Keratinocyte (primary cell): ENCODE results near the gene ILKAP. TPM values are rescaled to one million over a fixed set of nuclear protein-coding genes. Genes with fewer than 3 reads are reported as not detected.

Source experiments
- DNase-seq: peaks from one replicate; pipeline ENCODE4 v3.0.0-alpha.2; 2011; ENCODE audit warnings: low read depth, missing footprints, low spot score
- FAIRE-seq: peaks from 2 replicates; lab custom pipeline; 2011; peaks lifted over from hg19 to GRCh38; lab: Jason Lieb, UNC
- H2AFZ ChIP-seq: 2 replicates; pipeline ENCODE4 v1.6.0; 2012; ENCODE audit warnings: low read length, control low read depth, inconsistent platforms; ENCODE audit not compliant: control insufficient read depth
- H3K27ac ChIP-seq: 2 replicates; pipeline ENCODE4 v1.5.1; 2011; ENCODE audit warnings: low read length; ENCODE audit not compliant: control insufficient read depth, insufficient read depth
- H3K27me3 ChIP-seq: 3 replicates; pipeline ENCODE4 v1.6.0; 2011; ENCODE audit warnings: low read length; ENCODE audit not compliant: control insufficient read depth, insufficient read depth; ENCODE audit errors: extremely low read depth
- H3K36me3 ChIP-seq, 2 experiments: 2 replicates in 1 of 2; 3 replicates in 1 of 2; pipeline ENCODE4 v1.5.1; 2011; ENCODE audit warnings: low read length in 2 of 2, mild to moderate bottlenecking in 1 of 2; ENCODE audit not compliant: control insufficient read depth in 2 of 2, insufficient read depth in 2 of 2; ENCODE audit errors: extremely low read depth in 1 of 2
- H3K4me1 ChIP-seq: 3 replicates; pipeline ENCODE4 v1.5.1; 2011; ENCODE audit warnings: low read length; ENCODE audit not compliant: control insufficient read depth, insufficient read depth; ENCODE audit errors: extremely low read depth
- H3K4me2 ChIP-seq: 3 replicates; pipeline ENCODE4 v1.6.0; 2011; ENCODE audit warnings: low read depth, low read length; ENCODE audit not compliant: control insufficient read depth, insufficient read depth; ENCODE audit errors: extremely low read depth
- H3K4me3 ChIP-seq, 3 experiments: fragments of 200-600 bp in 1 of 3; sonication (generic) in 1 of 3; 2 replicates in 2 of 3; 3 replicates in 1 of 3; pipeline ENCODE4 v1.5.1; 2011 to 2016; ENCODE audit warnings: low read length in 3 of 3, mild to moderate bottlenecking in 3 of 3, control low read depth in 2 of 3, inconsistent platforms in 1 of 3, low read depth in 1 of 3, mixed read lengths in 1 of 3, mixed run types in 1 of 3, moderate library complexity in 1 of 3; ENCODE audit not compliant: control insufficient read depth in 2 of 3, insufficient read depth in 2 of 3; ENCODE audit errors: extremely low read depth in 1 of 3
- H3K79me2 ChIP-seq: 2 replicates; pipeline ENCODE4 v1.6.0; 2012; ENCODE audit warnings: low read length; ENCODE audit not compliant: control insufficient read depth, insufficient read depth
- H3K9ac ChIP-seq: 3 replicates; pipeline ENCODE4 v1.6.0; 2011; ENCODE audit warnings: low read length; ENCODE audit not compliant: control insufficient read depth, insufficient read depth; ENCODE audit errors: extremely low read depth
- H3K9me1 ChIP-seq: 3 replicates; pipeline ENCODE4 v1.6.0; 2011; ENCODE audit warnings: low read length; ENCODE audit not compliant: control insufficient read depth, insufficient read depth; ENCODE audit errors: extremely low read depth
- H3K9me3 ChIP-seq: 2 replicates; pipeline ENCODE4 v1.5.1; 2012; ENCODE audit warnings: low read depth, low read length; ENCODE audit not compliant: control insufficient read depth
- H4K20me1 ChIP-seq: 3 replicates; pipeline ENCODE4 v1.6.0; 2011; ENCODE audit warnings: low read length; ENCODE audit not compliant: control insufficient read depth, insufficient read depth; ENCODE audit errors: extremely low read depth
- EZH2 ChIP-seq: IDR thresholded peaks from one replicate; pipeline ENCODE4 v1.6.1; 2012; ENCODE audit warnings: inconsistent platforms, mild to moderate bottlenecking, low read length, moderate library complexity
- dilution Hi-C: fragments of 300-500 bp; cut with MboI; formaldehyde crosslinking; loops from one replicate; pipeline ENCODE4 v1.7.0; 2020; ENCODE audit warnings: low sequenced_read_pairs; ENCODE audit not compliant: extremely low pct_ligation_motif_present
- polyA plus RNA-seq, 5 experiments: library from polyadenylated mRNA; depleted of rRNA in 3 of 5; stranded (reverse) in 3 of 5; stranded (forward) in 1 of 5; unstranded in 1 of 5; fragments of >200 nt; gene quantifications; 1 replicate in 1 of 5; 2 replicates in 3 of 5; 3 replicates in 1 of 5; pipeline versions ENCODE4 v1.2.1 to v1.2.3, GENCODE V29; 2011 to 2012; ENCODE audit warnings: missing spikeins in 2 of 5, low read depth in 1 of 5, low replicate concordance in 1 of 5
- TF ChIP-seq, protein P1 (sequence below), 3 experiments: IDR thresholded peaks in 1 of 3; conservative IDR thresholded peaks in 1 of 3; optimal IDR thresholded peaks in 1 of 3; 2 replicates in 2 of 3; 3 replicates in 1 of 3; pipeline versions ENCODE3 to v1.5.1; 2011; ENCODE audit warnings: low read length in 3 of 3, mild to moderate bottlenecking in 3 of 3, moderate library complexity in 2 of 3, control low read depth in 1 of 3, inconsistent platforms in 1 of 3; ENCODE audit not compliant: insufficient read depth in 2 of 3; ENCODE audit errors: extremely low read depth in 1 of 3

ILKAP gene
- polyA plus RNA-seq, 1 donor (not counting 4 experiments of a cell fraction or from before 2014, with no cell fraction given), result 39.1 TPM

DNA sequence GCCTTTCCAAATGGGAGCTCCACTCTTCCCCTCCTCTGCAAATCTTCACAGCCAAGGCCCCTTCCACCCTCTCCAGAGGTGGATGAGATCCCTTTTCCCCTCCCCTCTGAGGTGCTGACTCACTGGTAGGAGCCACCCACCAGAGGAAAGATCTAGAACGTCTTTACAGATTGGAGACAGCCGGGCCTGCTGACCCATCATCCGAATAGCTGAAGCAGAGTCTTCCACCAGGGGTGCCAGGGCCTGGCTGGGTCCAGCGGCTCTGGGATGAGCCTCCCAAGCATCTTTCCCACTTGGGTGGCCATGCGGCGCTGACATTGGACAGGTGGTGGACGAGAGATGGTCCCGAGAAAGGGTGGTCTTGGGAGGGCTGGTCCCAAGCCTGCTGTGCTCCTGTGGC is 35.7 kb downstream of the ILKAP start:
- Histone ChIP-seq H3K4me3 (no peak overlapping the region), H3K9me3 (no peaks in the 10 kb centered on the region), H3K27me3 (peaks cover 12% of the 10 kb centered on the region), H3K4me2 (no peak overlapping the region), H3K4me1 (peaks cover 34% of the 10 kb centered on the region), H3K9me1 (no peaks in the 10 kb centered on the region), H3K79me2 (no peaks in the 10 kb centered on the region), H3K27ac (no peak overlapping the region), H3K36me3 (peaks cover 14 to 42% of the 10 kb centered on the region in 2 experiments), H2AFZ (no peak overlapping the region), H3K9ac (no peak overlapping the region), H4K20me1 (no peaks in the 10 kb centered on the region)
- DNase-seq (no peak), FAIRE-seq (no peak)
- dilution Hi-C loops, result no loop called here
- no peak for TF ChIP-seq EZH2
- TF ChIP-seq, protein P1, sequence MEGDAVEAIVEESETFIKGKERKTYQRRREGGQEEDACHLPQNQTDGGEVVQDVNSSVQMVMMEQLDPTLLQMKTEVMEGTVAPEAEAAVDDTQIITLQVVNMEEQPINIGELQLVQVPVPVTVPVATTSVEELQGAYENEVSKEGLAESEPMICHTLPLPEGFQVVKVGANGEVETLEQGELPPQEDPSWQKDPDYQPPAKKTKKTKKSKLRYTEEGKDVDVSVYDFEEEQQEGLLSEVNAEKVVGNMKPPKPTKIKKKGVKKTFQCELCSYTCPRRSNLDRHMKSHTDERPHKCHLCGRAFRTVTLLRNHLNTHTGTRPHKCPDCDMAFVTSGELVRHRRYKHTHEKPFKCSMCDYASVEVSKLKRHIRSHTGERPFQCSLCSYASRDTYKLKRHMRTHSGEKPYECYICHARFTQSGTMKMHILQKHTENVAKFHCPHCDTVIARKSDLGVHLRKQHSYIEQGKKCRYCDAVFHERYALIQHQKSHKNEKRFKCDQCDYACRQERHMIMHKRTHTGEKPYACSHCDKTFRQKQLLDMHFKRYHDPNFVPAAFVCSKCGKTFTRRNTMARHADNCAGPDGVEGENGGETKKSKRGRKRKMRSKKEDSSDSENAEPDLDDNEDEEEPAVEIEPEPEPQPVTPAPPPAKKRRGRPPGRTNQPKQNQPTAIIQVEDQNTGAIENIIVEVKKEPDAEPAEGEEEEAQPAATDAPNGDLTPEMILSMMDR (optimal IDR thresholded peaks at IDR 0.05 in 1 of 3, IDR thresholded peaks at IDR 0.05 in 1 of 3, conservative IDR thresholded peaks at IDR 0.05 in 1 of 3; ENCODE audit: extremely low read depth in 1 of 3, insufficient read depth in 2 of 3, low read length in 3 of 3), result no peak

DNA sequence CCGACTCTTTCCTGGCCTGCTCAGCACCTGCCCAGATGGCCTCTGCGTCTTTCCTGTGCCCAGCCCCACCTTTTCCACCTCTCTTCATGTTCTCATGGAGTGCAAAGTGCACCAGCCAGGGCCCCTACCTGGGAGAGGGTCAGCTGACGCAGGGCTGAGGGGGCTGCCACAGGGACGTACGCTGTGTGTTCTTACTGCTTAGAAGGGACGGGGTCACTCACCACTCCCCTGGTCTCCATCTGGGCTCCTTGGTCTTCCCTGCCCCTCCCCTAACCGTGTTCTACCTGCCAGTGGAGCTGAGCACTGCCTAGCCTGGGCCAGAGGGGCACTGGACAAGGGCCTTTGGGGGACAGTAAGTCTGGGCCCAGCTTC is 36.2 kb downstream of the ILKAP start:
- dilution Hi-C loops, result no loop called here
- TF ChIP-seq, protein P1 (optimal IDR thresholded peaks at IDR 0.05 in 1 of 3, IDR thresholded peaks at IDR 0.05 in 1 of 3, conservative IDR thresholded peaks at IDR 0.05 in 1 of 3; ENCODE audit: extremely low read depth in 1 of 3, insufficient read depth in 2 of 3, low read length in 3 of 3), result no peak
- no peak for TF ChIP-seq EZH2
- H3K27ac ChIP-seq, result no peak overlapping the region
- H3K4me2 ChIP-seq, result no peak overlapping the region
- FAIRE-seq, result no peak
- H2AFZ ChIP-seq, result no peak overlapping the region
- peaks cover 10 to 38% of the 10 kb centered on the region in 2 experiments for H3K36me3 ChIP-seq
- H3K4me1 ChIP-seq, result peaks cover 34% of the 10 kb centered on the region
- no peaks in the 10 kb centered on the region for H4K20me1 ChIP-seq
- no peak for DNase-seq
- no peaks in the 10 kb centered on the region for H3K9me1 ChIP-seq
- H3K79me2 ChIP-seq, result no peaks in the 10 kb centered on the region
- no peak overlapping the region for H3K4me3 ChIP-seq
- no peak overlapping the region for H3K9ac ChIP-seq
- no peaks in the 10 kb centered on the region for H3K9me3 ChIP-seq
- peaks cover 16% of the 10 kb centered on the region for H3K27me3 ChIP-seq
